ENCODE measurements around the gene NAA80. TPM values are rescaled to one million over a fixed set of nuclear protein-coding genes. Genes with fewer than 3 reads are reported as not detected.

The NAA80 gene, protein sequence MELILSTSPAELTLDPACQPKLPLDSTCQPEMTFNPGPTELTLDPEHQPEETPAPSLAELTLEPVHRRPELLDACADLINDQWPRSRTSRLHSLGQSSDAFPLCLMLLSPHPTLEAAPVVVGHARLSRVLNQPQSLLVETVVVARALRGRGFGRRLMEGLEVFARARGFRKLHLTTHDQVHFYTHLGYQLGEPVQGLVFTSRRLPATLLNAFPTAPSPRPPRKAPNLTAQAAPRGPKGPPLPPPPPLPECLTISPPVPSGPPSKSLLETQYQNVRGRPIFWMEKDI
- 1.9 and 2.8 TPM in 2 replicates for total RNA-seq

DNA sequence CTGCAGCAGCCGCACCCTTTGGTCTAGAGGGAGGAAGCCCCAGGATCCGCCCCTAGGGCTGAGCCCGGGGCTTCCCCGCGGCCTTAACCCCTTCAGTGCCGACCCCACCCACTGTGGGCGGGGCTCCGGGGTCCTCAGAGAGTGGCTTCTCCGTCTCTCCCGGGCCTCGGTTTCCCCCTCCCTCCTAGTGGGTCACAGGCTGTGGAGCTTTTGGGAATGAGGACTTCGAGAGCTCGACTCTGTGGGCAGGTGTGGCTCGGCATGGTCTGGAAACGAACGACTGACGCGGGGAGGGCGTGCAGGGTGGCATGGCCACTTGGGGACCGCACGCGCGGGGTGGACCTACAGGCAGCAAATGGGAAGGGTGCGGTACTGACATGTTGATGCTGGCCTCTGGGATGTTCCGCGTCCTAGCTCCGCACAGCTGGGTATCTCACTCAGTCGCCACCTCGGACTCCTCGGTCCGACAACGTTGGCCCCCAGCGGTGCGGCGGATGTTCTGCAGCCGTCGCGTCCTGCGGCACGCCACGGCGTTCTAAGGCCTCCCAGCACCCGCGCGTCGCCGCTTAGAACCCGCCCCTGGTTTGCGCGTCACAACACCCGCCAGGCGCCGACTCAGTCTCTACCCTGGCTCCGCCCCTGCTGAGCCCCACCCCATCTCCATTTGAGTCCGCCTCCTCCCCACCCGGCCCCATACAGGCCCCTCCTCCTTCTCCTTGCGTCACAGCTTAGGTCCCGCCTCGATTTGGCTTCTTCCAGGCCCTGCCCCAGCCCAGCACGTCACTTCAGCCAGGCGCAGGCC, at the start of gene NAA80, which contains the start of gene HYAL3:
NAA80 (minus strand) TSS at position 570 of the 802 bp plus-strand sequence. CDS start 1,942 bp downstream, outside the sequence.
HYAL3 (minus strand) TSS at position 570 of the 802 bp plus-strand sequence. CDS start 3,803 bp downstream, outside the sequence.

DNA sequence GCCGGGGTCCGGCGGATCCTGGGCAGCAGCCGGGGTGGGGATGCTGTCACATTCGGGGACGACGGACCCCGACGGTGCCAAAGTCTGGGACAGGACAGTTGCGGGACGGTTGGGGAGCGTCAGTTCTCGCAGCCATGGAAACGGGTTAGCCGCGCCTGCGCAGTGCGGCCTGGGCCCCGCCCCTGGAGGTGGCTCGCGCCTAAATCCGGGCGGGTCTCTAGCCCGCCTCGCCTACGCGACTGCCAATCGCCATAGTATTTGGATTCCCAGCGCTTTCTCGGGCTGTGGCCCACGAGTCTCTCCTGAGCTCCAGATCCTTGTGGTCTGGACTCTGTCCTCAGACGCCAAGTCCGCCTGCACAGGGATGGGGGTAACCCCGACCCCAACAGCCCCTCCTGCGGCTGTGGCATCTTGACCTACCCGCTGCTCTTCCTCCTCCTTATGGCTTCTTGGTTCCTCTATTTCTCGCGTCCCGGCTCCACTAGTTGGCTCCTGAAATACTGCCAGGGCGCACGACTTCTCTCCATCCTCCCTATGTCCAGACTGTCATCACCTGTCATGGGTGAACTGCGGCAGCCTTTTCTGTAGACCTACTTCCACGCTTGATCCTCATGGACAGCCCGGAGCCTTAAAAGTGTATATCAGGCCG, 46.5 kb upstream of the NAA80 start, which contains the start of gene ZMYND10:
ZMYND10 (minus strand) TSS at position 147 of the 649 bp plus-strand sequence. CDS start 153 bp downstream, outside the sequence.

DNA sequence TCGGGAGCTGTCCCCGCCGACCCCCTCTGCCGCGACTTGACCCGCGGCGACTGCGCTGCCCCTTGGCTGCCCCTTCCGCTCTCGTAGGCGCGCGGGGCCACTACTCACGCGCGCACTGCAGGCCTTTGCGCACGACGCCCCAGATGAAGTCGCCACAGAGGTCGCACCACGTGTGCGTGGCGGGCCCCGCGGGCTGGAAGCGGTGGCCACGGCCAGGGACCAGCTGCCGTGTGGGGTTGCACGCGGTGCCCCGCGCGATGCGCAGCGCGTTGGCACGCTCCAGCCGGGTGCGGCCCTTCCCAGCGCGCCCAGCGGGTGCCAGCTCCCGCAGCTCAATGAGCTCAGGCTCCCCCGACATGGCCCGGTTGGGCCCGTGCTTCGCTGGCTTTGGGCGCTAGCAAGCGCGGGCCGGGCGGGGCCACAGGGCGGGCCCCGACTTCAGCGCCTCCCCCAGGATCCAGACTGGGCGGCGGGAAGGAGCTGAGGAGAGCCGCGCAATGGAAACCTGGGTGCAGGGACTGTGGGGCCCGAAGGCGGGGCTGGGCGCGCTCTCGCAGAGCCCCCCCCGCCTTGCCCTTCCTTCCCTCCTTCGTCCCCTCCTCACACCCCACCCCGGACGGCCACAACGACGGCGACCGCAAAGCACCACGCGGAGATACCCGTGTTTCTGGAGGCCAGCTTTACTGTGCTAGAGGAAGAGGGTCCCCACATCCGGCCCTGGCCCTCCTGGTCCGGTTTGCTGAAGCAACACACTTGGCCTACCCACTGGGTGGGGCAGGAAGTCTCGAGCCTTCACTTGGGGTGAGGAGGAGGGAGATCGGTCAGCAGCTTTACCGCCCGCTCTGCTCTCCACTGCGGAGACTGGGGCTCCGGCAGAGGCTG, 41.5 kb upstream of the NAA80 start, which contains the start of gene RASSF1:
RASSF1 (minus strand) TSS at position 389 of the 882 bp plus-strand sequence; CDS start at position 358, 31 bp downstream.

DNA sequence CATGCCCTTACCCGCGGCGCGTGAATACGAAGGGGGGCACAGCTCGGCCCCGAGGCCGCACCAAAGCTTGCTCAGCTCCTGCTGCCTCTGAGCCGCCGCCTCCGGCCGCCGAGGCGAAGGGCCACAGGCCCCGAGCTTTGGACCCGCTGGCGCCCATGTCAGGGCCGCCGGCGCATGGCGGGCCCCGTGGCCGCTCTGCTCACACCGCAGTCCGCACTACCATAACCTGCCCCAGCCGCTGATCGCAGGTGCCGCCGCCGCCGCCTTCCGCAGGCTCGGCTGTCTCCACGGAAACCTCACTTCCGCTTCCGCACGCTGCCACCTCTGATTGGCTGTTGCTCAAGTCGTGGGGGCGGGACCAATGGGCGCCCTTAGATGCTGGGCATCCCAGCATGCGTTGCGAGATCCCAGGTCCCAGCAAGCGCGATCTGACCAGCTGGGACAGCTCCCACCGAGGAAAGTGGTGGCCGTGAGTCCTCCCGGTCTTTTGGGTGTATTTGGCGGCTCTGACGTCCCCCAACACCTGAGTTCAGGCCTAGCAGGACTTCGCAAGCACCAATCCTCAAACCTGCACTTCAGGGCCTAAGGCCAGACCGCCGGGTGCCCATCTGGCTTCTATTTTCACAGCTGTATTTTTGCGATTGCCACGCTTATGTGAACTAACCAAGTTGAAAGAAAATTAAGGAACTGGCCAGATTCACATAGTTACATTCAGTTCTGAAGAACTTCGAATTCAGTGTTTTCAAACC, 28.9 kb upstream of the NAA80 start, which contains the start of gene TUSC2:
TUSC2 (minus strand) TSS at position 281 of the 749 bp plus-strand sequence; CDS start at position 157, 124 bp downstream.

DNA sequence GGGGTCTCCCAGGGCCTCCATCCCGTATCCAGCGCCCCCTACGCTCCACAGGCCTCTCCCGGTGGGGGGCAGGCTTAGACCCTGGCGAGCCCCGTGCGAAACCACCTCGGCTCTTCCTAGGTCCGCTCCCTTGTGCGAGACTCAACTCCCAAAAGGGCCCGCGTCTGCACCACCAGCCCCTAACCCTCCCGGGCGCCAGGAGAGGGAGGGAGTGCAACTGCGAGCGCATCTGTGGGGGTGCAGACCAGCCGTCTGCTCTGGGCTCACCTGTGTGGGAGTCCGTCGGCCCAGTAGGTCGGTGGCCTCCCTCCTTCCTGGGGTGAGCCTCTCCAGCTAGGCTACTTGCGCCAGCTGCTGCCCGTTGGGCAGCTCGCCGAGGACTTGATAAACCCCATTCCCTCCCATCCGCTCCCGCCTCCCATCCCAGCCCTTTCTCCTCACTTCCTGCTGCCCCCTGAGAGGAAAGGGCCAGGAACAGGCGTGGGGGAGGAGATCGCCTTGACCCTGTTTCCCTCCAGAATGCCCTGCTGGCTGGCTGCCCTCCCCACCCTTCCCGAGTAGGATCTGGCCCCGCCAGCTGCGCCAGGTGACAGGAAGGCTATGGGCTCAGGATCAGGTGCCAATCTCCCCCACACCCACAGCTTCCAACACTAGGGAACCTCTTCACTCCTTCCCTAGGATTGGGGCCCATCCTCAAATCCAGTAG, 23.3 kb upstream of the NAA80 start, which contains the start of gene HYAL2:
HYAL2 (minus strand) TSS at position 360 of the 706 bp plus-strand sequence. CDS start 2,256 bp downstream, outside the sequence.

DNA sequence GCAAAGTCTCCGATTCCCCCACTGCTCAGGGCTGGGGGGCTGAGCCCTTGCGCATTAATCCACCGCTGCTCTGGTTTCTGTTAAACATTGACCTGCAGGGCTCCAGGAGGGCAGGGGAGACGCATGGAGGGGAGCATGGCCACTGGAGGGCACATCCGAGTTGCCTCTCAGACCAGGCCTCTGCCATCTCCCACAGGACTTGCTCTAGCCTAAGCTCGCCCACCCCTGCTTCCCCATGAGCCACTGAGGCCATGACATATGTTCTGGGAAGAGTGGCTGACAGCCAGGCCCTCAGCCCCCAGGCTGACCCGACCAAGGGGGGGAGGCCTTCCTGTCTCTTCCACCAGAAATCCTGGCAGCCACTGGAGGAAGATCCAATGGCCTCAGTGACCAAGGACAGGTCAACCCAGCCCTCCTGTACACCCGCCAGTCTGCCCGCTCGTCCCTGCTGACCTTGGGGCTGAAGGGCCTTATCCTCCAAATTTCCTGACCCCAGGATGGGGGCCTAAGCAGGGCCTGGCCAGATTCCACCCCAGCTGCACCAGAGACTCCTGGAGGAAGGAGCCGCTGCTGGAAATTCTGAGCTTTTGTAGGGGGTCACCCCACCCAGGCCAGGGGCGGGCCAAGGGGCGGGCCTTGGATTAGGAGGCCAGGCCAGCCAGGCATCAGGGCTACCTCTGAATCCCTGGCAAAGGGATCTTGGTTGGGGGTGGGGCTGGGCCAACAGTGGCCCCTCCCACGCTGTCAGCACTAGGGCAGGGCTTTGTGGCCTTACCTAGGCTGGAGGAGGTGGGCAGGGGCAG, 4.0 kb upstream of the NAA80 start, which contains the start of gene HYAL1:
HYAL1 (minus strand) TSS at position 562 of the 803 bp plus-strand sequence. CDS start 618 bp downstream, outside the sequence.

DNA sequence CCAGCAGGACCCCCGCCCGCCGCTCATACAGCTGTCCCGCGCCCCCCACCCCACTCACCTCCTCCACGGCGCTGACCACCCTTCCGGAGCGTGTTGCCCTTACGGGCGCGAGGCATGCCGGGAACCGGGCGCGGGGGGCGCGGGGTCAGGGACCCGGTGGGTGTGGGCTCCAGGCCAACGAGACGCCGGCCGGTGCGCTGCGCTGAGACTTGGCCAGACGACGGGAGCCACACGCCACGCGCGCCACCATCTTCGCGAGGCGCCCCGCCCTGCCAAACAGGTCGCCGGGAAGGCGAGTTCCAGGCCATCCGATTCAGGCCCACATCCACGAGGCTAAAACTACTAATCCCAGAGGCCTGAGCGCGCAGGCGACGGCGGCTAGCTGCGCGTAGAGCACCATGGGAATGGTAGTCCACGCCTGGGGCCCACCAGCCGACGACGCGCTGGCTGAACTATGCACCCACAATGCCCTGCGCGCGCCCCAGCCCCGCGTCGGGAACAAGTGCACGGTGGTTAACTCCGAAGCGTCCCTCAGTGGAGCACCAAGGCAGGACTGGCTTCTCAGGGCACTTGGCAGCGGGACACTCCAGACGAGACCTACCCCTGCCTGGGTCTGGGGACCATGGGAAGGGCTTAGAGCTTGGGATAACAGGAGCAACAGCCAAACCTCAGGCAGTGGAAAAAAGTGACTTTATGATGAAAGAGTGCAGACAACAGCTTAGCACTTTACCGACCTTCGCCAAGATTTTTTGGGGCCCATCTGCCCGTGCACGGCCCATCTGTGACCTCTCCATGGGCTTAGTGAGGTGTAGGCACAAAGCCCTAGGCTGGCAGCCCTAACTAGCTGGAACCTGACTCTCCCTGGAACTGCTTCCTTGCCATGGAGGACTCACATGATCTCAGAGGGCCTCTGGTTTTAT, 6.8 kb downstream of the NAA80 start, which contains the start of gene IFRD2:
IFRD2 (minus strand) TSS at position 271 of the 920 bp plus-strand sequence; CDS start at position 116, 155 bp downstream.

DNA sequence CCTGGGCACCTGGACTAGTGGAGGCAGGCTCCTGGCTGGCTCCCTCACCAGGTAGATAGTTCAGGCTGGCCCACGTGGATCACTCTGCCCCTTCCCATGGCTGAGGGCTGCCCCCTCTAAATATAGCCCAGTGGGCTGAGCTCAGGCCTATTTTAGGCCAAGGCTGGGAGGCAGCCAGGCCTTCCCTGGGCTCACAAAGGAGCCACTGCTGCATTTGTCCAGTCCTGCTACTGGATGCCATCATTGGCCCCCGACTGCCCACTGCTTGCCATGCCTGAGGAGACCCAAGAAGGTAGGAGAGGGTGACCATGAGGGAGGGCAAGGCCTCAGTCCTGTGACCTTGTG, 20.4 kb downstream of the NAA80 start, which contains the start of gene LSMEM2:
LSMEM2 (plus strand) TSS at position 208 of the 345 bp plus-strand sequence; CDS start at position 235, 27 bp downstream.

DNA sequence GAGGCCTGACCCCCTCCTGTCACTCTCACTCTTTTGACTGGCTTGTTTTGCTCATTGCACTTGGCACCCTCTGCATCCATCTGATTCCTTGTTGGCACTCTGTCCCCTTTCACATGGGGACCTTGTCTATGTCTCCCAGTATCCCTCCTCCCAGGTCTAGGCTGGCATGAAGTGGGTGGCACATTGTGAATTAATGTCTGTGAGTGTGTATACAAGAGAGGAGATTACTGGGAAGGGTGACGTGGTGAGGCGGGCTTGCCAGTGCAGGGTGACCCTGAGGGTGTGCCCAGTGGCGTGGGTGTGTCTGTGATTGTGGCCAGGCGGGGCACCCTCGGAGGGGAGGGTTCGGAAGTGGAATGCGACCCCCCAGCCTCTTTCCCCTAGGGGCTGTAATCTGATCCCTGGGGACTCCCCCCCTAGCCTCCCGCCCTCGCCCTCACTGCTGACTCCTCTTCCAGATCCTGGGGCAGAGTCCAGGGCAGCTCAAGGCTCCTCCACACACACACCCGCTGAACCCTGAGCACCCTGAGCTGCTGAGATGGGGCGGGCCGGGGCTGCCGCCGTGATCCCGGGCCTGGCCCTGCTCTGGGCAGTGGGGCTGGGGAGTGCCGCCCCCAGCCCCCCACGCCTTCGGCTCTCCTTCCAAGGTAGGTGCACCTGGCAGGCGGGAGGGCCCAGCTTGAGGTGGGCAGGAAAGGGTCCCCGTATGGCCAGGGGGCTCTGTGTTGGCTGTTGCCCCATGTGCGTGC, 30.3 kb downstream of the NAA80 start, which contains the start of gene SEMA3B:
SEMA3B (plus strand) TSS at position 445 of the 749 bp plus-strand sequence; CDS start at position 539, 94 bp downstream.

Other genes starting within 250 kb of the NAA80 start
- gene RBM5, start 210.5 kb downstream of the NAA80 start, total RNA-seq: 115 and 502 TPM in 2 replicates
- gene SEMA3F, start 144.1 kb downstream of the NAA80 start, total RNA-seq: 36.8 and 47.1 TPM in 2 replicates
- gene GNAT1, start 107.8 kb downstream of the NAA80 start, total RNA-seq: not detected in 2 replicates
- gene SLC38A3, start 94.1 kb downstream of the NAA80 start, total RNA-seq: 0.13 TPM in 1 of 2 replicates, not detected in the other
- 583 and 1,028 TPM in 2 replicates for gene GNAI2, start 63.2 kb downstream of the NAA80 start, total RNA-seq
- 0.49 and 1.1 TPM in 2 replicates for gene SEMA3B, start 30.3 kb downstream of the NAA80 start, total RNA-seq
- not detected in 2 replicates for gene LSMEM2, start 20.3 kb downstream of the NAA80 start, total RNA-seq
- 79.2 and 85.9 TPM in 2 replicates for gene IFRD2, start 7.0 kb downstream of the NAA80 start, total RNA-seq
- 9.1 and 15.5 TPM in 2 replicates for gene HYAL3, start within 50 bp of the NAA80 start, total RNA-seq
- 7.2 and 7.6 TPM in 2 replicates for gene HYAL1, start 4.2 kb upstream of the NAA80 start, total RNA-seq
- 320 and 845 TPM in 2 replicates for gene HYAL2, start 23.3 kb upstream of the NAA80 start, total RNA-seq
- gene TUSC2, start 28.8 kb upstream of the NAA80 start, total RNA-seq: 16.2 and 18.2 TPM in 2 replicates
- gene RASSF1, start 41.4 kb upstream of the NAA80 start, total RNA-seq: 17.0 and 29.3 TPM in 2 replicates
- gene ZMYND10, start 46.3 kb upstream of the NAA80 start, total RNA-seq: 0.16 and 0.31 TPM in 2 replicates
- 14.2 and 16.8 TPM in 2 replicates for gene NPRL2, start 51.4 kb upstream of the NAA80 start, total RNA-seq
- 18.6 and 22.6 TPM in 2 replicates for gene CYB561D2, start 51.5 kb upstream of the NAA80 start, total RNA-seq
- gene TMEM115, start 60.1 kb upstream of the NAA80 start, total RNA-seq: 28.7 and 34.6 TPM in 2 replicates
- gene CACNA2D2, start 204.2 kb upstream of the NAA80 start, total RNA-seq: under 0.01 and 0.06 TPM in 2 replicates